ENCODE data around the gene HCRT.

DNA sequence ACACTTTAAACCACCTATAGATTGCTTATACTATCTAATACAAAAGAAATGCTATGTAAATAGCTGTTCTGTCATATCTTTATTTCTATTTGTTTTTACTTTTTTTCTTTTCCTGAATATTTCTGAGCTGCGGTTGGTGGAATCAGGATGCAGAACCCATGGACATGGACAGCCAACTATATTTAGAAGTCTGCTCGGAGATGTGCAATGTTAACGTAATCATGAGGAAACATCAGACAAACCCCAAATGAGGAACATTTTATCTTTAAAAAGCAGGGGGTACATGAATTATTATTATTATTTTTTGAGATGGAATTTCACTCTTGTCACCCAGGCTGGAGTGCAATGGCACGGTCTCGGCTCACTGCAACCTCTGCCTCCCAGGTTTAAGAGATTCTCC lies 40.4 kb upstream of the HCRT start:
- TF ChIP-seq, protein P1, sequence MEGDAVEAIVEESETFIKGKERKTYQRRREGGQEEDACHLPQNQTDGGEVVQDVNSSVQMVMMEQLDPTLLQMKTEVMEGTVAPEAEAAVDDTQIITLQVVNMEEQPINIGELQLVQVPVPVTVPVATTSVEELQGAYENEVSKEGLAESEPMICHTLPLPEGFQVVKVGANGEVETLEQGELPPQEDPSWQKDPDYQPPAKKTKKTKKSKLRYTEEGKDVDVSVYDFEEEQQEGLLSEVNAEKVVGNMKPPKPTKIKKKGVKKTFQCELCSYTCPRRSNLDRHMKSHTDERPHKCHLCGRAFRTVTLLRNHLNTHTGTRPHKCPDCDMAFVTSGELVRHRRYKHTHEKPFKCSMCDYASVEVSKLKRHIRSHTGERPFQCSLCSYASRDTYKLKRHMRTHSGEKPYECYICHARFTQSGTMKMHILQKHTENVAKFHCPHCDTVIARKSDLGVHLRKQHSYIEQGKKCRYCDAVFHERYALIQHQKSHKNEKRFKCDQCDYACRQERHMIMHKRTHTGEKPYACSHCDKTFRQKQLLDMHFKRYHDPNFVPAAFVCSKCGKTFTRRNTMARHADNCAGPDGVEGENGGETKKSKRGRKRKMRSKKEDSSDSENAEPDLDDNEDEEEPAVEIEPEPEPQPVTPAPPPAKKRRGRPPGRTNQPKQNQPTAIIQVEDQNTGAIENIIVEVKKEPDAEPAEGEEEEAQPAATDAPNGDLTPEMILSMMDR (IDR thresholded peaks at IDR 0.05; ENCODE audit: control extremely low read depth in 1 of 3, insufficient read depth in 1 of 3, low read depth in 1 of 3, low read length in 3 of 3), result no peak
- TF ChIP-seq JUN (IDR thresholded peaks at IDR 0.05; ENCODE audit: low read depth, low read length) (no peak), POLR2A (IDR thresholded peaks at IDR 0.05; ENCODE audit: control extremely low read depth in 1 of 2, low read depth in 2 of 2, low read length in 2 of 2) (no peak), ZNF274 (IDR thresholded peaks at IDR 0.05; ENCODE audit: borderline replicate concordance, extremely low read depth, low read length) (no peak), SUZ12 (IDR thresholded peaks at IDR 0.05; ENCODE audit: low read length) (no peak), YY1 (IDR thresholded peaks at IDR 0.05; ENCODE audit: low read depth, low read length) (no peak)

Measured in H1 (cell line).